SK-N-SH (cell line): Measurements from ENCODE around the gene DNAJC17. TPM values are rescaled to one million over a fixed set of nuclear protein-coding genes. Genes with fewer than 3 reads are reported as not detected.

Experiments
- CTCF ChIA-PET: fragments of 300-600, 350-600 bp; formaldehyde crosslinking; extraction: SDS; loops from one replicate; lab custom pipeline; 2021; lab: Yijun Ruan, JAX
- POLR2A ChIA-PET: fragments of 350-600 bp; sonication (Branson Sonifier 250); formaldehyde crosslinking; extraction: SDS; loops from one replicate; lab custom pipeline; 2020; ENCODE audit warnings: antibody characterized with exemption, inconsistent platforms; lab: Yijun Ruan, JAX
- DNase-seq: peaks from one replicate; pipeline ENCODE4 v3.0.0; 2012
- H2AFZ ChIP-seq: fragments of 200-600 bp; sonication (generic); 2 replicates; pipeline ENCODE4 v1.8.1; 2016; ENCODE audit warnings: antibody characterized with exemption, mild to moderate bottlenecking, low read depth
- H3F3A ChIP-seq: fragments of 200-600 bp; sonication (generic); replicated peaks from 2 replicates; pipeline ENCODE3; 2016; ENCODE audit warnings: antibody characterized with exemption, mild to moderate bottlenecking; ENCODE audit not compliant: insufficient read depth
- H3K27ac ChIP-seq, 2 experiments: fragments of 200-500 bp in 1 of 2; fragments of 200-600 bp in 1 of 2; sonication (Bioruptor generic) in 1 of 2; sonication (generic), shearing (Covaris generic) in 1 of 2; 2 replicates each; pipeline versions ENCODE4 v1.5.1 to v1.6.1; 2014 to 2016; ENCODE audit warnings: low read depth in 2 of 2, inconsistent platforms in 1 of 2, low read length in 1 of 2, mild to moderate bottlenecking in 1 of 2, mixed read lengths in 1 of 2
- H3K27me3 ChIP-seq: fragments of 200-600 bp; sonication (generic), shearing (Covaris generic); 2 replicates; pipeline ENCODE4 v1.6.1; 2016; ENCODE audit warnings: mixed run types; ENCODE audit not compliant: insufficient read depth
- H3K36me3 ChIP-seq, 2 experiments: fragments of 200-500 bp in 1 of 2; fragments of 200-600 bp in 1 of 2; sonication (Bioruptor generic) in 1 of 2; sonication (generic) in 1 of 2; replicated peaks in 1 of 2; 2 replicates each; pipeline versions ENCODE3 to v1.5.1; 2014 to 2016; ENCODE audit warnings: low read length in 1 of 2, mild to moderate bottlenecking in 1 of 2; ENCODE audit not compliant: insufficient read depth in 2 of 2, control insufficient read depth in 1 of 2
- H3K4me1 ChIP-seq, 2 experiments: fragments of 200-500 bp in 1 of 2; fragments of 200-600 bp in 1 of 2; sonication (Bioruptor generic) in 1 of 2; sonication (generic), shearing (Covaris generic) in 1 of 2; 2 replicates each; pipeline versions ENCODE4 v1.5.1 to v1.6.1; 2014 to 2016; ENCODE audit warnings: low read depth in 1 of 2, low read length in 1 of 2, mixed run types in 1 of 2; ENCODE audit not compliant: insufficient read depth in 2 of 2, control insufficient read depth in 1 of 2
- H3K4me2 ChIP-seq: fragments of 200-600 bp; sonication (generic), shearing (Covaris generic); 2 replicates; pipeline ENCODE4 v1.6.1; 2017; ENCODE audit warnings: mixed run types
- H3K4me3 ChIP-seq, 2 experiments: fragments of 200-500 bp in 1 of 2; fragments of 200-600 bp in 1 of 2; sonication (Bioruptor generic) in 1 of 2; sonication (generic), shearing (Covaris generic) in 1 of 2; 2 replicates each; pipeline versions ENCODE4 v1.5.1 to v1.8.1; 2014 to 2016; ENCODE audit warnings: low read depth in 2 of 2, inconsistent platforms in 1 of 2, low read length in 1 of 2, mild to moderate bottlenecking in 1 of 2, mixed read lengths in 1 of 2, moderate library complexity in 1 of 2
- H3K79me2 ChIP-seq: fragments of 200-600 bp; sonication (generic); 2 replicates; pipeline ENCODE4 v1.8.1; 2017; ENCODE audit warnings: mild to moderate bottlenecking; ENCODE audit not compliant: insufficient read depth
- H3K9ac ChIP-seq: fragments of 200-600 bp; sonication (generic); 2 replicates; pipeline ENCODE4 v1.6.1; 2017; ENCODE audit warnings: mixed run types
- H3K9me2 ChIP-seq: fragments of 200-600 bp; sonication (generic); 2 replicates; pipeline ENCODE4 v1.6.1; 2017; ENCODE audit warnings: mixed run types
- H3K9me3 ChIP-seq: fragments of 200-600 bp; sonication (generic); 2 replicates; pipeline ENCODE4 v1.6.1; 2017; ENCODE audit warnings: mixed run types, mild to moderate bottlenecking, moderate library complexity
- H4K20me1 ChIP-seq: fragments of 200-600 bp; sonication (generic); 2 replicates; pipeline ENCODE4 v1.6.1; 2017; ENCODE audit warnings: mild to moderate bottlenecking, mixed run types; ENCODE audit not compliant: insufficient read depth
- CHD2 ChIP-seq: fragments of 150-350 bp; IDR thresholded peaks from 2 replicates; pipeline ENCODE4 v1.6.1; 2018; ENCODE audit warnings: low read length; ENCODE audit not compliant: partially characterized antibody
- ELF1 ChIP-seq: IDR thresholded peaks from 2 replicates; pipeline ENCODE4 v1.4.0; 2012
- EZH2phosphoT487 ChIP-seq: fragments of 200-600 bp; sonication (generic); IDR thresholded peaks from 2 replicates; pipeline ENCODE4 v1.6.1; 2017; ENCODE audit warnings: low read depth, mixed run types, mild to moderate bottlenecking, antibody characterized with exemption, moderate library complexity, borderline replicate concordance
- FOXJ3 ChIP-seq: sonication (generic); formaldehyde crosslinking; IDR thresholded peaks from 2 replicates; pipeline ENCODE4 v1.5.1; 2020; ENCODE audit warnings: mild to moderate bottlenecking, missing genetic modification reagents
- GATA2 ChIP-seq: sonication (generic); formaldehyde crosslinking; IDR thresholded peaks from 2 replicates; pipeline ENCODE4 v1.5.0; 2020; ENCODE audit warnings: mild to moderate bottlenecking, missing genetic modification reagents
- JUND ChIP-seq: IDR thresholded peaks from 2 replicates; pipeline ENCODE4 v1.4.0; 2012
- MEF2A ChIP-seq: IDR thresholded peaks from 2 replicates; pipeline ENCODE4 v1.4.0; 2012; ENCODE audit warnings: low read depth, borderline replicate concordance
- MXI1 ChIP-seq: IDR thresholded peaks from 2 replicates; pipeline ENCODE4 v1.6.1; 2012; ENCODE audit warnings: mild to moderate bottlenecking, low read depth, low read length, improper control_type of control experiment
- NFIC ChIP-seq: IDR thresholded peaks from 2 replicates; pipeline ENCODE4 v1.4.0; 2012; ENCODE audit warnings: borderline replicate concordance
- POLR2AphosphoS5 ChIP-seq: IDR thresholded peaks from 2 replicates; pipeline ENCODE4 v1.6.1; 2012; ENCODE audit warnings: low read depth, low read length
- RAD21 ChIP-seq: IDR thresholded peaks from 2 replicates; pipeline ENCODE4 v1.6.1; 2012; ENCODE audit warnings: mild to moderate bottlenecking, low read length
- RCOR1 ChIP-seq: fragments of 150-350 bp; IDR thresholded peaks from 2 replicates; pipeline ENCODE4 v1.6.1; 2017; ENCODE audit warnings: antibody characterized with exemption, low read length
- RXRA ChIP-seq: IDR thresholded peaks from 2 replicates; pipeline ENCODE4 v1.4.0; 2012; ENCODE audit warnings: low read depth, mild to moderate bottlenecking, borderline replicate concordance
- SIN3A ChIP-seq: IDR thresholded peaks from 2 replicates; pipeline ENCODE4 v1.6.1; 2012; ENCODE audit warnings: low read depth, mild to moderate bottlenecking, low read length, moderate library complexity, borderline replicate concordance
- TCF12 ChIP-seq: IDR thresholded peaks from 2 replicates; pipeline ENCODE4 v1.4.0; 2012
- TEAD4 ChIP-seq: IDR thresholded peaks from 2 replicates; pipeline ENCODE4 v1.4.0; 2012; ENCODE audit warnings: mild to moderate bottlenecking, borderline replicate concordance; ENCODE audit not compliant: insufficient read depth
- YY1 ChIP-seq: IDR thresholded peaks from 2 replicates; pipeline ENCODE4 v1.4.0; 2012; ENCODE audit warnings: low read depth, mild to moderate bottlenecking
- WGBS: methylation state at CpG from one replicate; pipeline ENCODE4 v1.1.6; 2017; ENCODE audit warnings: low lambda C conversion rate; 5-methylcytosine and 5-hydroxymethylcytosine counted together
- polyA plus RNA-seq, 3 experiments: library from polyadenylated mRNA; depleted of rRNA; stranded (reverse); fragments of >200 nt; gene quantifications; 2 replicates each; pipeline ENCODE4 v1.2.3, GENCODE V29; 2012
- TF ChIP-seq, protein P1 (sequence below): IDR thresholded peaks from 2 replicates; pipeline ENCODE4; 2012
- TF ChIP-seq, protein P2 (sequence below): IDR thresholded peaks from 2 replicates; pipeline ENCODE4 v1.4.0; 2012; ENCODE audit warnings: low read depth
- TF ChIP-seq, protein P3 (sequence below): fragments of 200-600 bp; sonication (generic); IDR thresholded peaks from 2 replicates; pipeline ENCODE4 v1.6.1; 2017; ENCODE audit warnings: antibody characterized with exemption, mild to moderate bottlenecking, moderate library complexity
- TF ChIP-seq, protein P4 (sequence below): IDR thresholded peaks from 2 replicates; pipeline ENCODE4 v1.4.0; 2012; ENCODE audit warnings: low read depth, borderline replicate concordance

Gene DNAJC17
- polyA plus RNA-seq, 1 of the 3 experiments (the other 2 are of a cell fraction) = 61.6 TPM

DNA sequence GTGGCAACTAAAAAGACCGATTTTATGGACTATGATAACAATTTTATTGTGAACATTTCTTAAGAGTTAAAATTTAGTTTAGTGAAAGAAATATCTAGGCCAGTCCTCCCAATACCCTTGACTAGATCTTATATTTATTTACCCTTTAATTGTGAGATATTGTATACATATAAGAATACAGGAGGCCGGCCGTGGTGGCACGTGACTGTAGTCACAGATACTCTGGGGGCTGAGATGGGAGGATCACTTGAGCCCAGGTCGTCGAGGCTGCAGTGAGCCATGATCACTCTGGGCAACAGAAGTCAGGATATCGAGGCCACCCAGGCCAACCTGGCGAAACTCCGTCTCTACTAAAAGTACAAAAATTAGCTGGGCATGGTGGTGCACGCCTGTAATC, 51.5 kb downstream of the DNAJC17 start:
- POLR2A ChIA-PET = interaction anchor here (0.6 to 1.6 kb wide), 3 partner anchors 8 to 17 kb away, joined by 3 to 9 read pairs (median 4); no protein-coding TSS in a partner anchor

DNA sequence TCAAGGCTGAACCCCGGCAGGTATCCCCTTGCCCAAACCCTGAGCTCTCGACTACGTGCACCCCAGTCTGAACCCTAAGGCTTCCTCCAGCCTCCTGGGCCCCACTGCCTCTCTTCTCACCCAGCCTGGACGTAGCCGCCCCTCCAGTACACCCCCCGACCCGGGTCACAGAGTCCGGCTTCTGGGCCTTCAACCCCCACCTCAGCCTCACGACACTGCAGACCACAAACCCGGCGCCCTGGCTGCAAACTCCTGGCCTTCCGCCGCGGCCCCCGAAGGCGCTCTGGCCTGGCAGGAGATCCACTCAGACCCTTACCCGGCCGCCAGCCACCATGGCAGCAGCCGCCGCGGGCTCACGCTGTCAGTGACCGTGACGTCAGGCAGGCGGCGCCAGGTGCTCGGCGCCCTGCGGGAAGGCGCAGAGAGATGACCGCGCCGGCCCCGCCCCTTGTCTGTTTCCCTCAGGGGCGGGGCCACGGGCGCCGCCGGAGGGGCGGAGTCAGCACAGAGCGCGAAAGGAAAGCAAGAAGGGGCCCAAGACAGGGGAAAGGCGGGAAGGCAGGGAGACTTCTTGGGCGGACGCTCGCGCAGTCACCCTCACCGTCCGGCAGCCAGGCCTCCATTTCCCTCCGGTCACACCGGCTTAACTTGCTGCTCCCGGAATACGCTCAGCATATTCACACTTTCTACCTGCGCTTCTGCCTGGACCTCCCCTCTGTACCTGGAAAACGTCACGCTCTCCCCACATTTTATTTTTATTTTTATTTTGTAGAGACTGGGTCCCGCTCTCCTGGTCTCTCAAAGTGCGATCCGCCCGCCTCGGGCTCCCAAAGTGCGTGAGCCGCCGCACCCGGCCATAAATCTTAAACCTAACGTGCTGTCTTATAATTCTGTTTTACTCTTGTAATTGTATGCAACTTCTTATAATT, 52.1 kb downstream of the DNAJC17 start, which contains the start of gene RMDN3:
Gene RMDN3 (minus strand): TSS at position 372 of the 929 bp plus-strand sequence. CDS start 471 bp downstream, outside the sequence.
- WGBS = 36% methylated on average over 31 of the region's 66 CpGs
- Histone ChIP-seq H3K79me2 (peaks cover 37% of the 10 kb centered on the region), H3K4me1 (peaks cover 0 to 23% of the 10 kb centered on the region in 2 experiments; a peak in 2 of 4 replicates), H2AFZ (peak within 1 kb of the TSS; percentile 89), H3K9me2 (no peaks in the 10 kb centered on the region), H3K9ac (peak within 1 kb of the TSS; percentile 75), H3F3A (peaks cover 4% of the 10 kb centered on the region), H3K27me3 (no peaks in the 10 kb centered on the region), H3K36me3 (peaks cover 3 to 19% of the 10 kb centered on the region in 2 experiments), H3K9me3 (no peaks in the 10 kb centered on the region), H3K4me3 (peak within 1 kb of the TSS; percentile 57 to 82), H4K20me1 (no peaks in the 10 kb centered on the region), H3K27ac (peak within 1 kb of the TSS; percentile 30 to 90; a peak in 3 of 4 replicates), H3K4me2 (peak within 1 kb of the TSS; percentile 84)
- ChIA-PET CTCF (interaction anchor here (20.8 kb wide), 1 partner anchor 22 kb away, joined by 555 read pairs; the partner anchor contains the start of genes C15orf62 and GCHFR), POLR2A (no interaction called here)
- DNase-seq = peak; percentile 94
- TF ChIP-seq, protein P1, sequence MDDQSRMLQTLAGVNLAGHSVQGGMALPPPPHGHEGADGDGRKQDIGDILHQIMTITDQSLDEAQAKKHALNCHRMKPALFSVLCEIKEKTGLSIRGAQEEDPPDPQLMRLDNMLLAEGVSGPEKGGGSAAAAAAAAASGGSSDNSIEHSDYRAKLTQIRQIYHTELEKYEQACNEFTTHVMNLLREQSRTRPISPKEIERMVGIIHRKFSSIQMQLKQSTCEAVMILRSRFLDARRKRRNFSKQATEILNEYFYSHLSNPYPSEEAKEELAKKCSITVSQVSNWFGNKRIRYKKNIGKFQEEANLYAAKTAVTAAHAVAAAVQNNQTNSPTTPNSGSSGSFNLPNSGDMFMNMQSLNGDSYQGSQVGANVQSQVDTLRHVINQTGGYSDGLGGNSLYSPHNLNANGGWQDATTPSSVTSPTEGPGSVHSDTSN = peak; percentile 48
- no peak for TF ChIP-seq CHD2
- TF ChIP-seq, protein P2, sequence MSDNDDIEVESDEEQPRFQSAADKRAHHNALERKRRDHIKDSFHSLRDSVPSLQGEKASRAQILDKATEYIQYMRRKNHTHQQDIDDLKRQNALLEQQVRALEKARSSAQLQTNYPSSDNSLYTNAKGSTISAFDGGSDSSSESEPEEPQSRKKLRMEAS = peak; percentile 86
- no peak for TF ChIP-seq NFIC
- TF ChIP-seq JUND = no peak
- TF ChIP-seq TCF12 = no peak
- TF ChIP-seq RAD21 = no peak
- no peak for TF ChIP-seq FOXJ3 (CRISPR knock-in tag)
- no peak for TF ChIP-seq GATA2 (CRISPR knock-in tag)
- no peak for TF ChIP-seq EZH2phosphoT487
- peak; percentile 97 for TF ChIP-seq SIN3A
- TF ChIP-seq, protein P3, sequence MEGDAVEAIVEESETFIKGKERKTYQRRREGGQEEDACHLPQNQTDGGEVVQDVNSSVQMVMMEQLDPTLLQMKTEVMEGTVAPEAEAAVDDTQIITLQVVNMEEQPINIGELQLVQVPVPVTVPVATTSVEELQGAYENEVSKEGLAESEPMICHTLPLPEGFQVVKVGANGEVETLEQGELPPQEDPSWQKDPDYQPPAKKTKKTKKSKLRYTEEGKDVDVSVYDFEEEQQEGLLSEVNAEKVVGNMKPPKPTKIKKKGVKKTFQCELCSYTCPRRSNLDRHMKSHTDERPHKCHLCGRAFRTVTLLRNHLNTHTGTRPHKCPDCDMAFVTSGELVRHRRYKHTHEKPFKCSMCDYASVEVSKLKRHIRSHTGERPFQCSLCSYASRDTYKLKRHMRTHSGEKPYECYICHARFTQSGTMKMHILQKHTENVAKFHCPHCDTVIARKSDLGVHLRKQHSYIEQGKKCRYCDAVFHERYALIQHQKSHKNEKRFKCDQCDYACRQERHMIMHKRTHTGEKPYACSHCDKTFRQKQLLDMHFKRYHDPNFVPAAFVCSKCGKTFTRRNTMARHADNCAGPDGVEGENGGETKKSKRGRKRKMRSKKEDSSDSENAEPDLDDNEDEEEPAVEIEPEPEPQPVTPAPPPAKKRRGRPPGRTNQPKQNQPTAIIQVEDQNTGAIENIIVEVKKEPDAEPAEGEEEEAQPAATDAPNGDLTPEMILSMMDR = no peak
- TF ChIP-seq ELF1 = 0 out of 2 replicates have a peak, but pooled peaks have one; percentile 17
- no peak for TF ChIP-seq MEF2A
- peak; percentile 54; the same call in 1 of the 2 replicates for TF ChIP-seq POLR2AphosphoS5
- TF ChIP-seq TEAD4 = no peak
- peak; percentile 81 for TF ChIP-seq YY1
- TF ChIP-seq, protein P4, sequence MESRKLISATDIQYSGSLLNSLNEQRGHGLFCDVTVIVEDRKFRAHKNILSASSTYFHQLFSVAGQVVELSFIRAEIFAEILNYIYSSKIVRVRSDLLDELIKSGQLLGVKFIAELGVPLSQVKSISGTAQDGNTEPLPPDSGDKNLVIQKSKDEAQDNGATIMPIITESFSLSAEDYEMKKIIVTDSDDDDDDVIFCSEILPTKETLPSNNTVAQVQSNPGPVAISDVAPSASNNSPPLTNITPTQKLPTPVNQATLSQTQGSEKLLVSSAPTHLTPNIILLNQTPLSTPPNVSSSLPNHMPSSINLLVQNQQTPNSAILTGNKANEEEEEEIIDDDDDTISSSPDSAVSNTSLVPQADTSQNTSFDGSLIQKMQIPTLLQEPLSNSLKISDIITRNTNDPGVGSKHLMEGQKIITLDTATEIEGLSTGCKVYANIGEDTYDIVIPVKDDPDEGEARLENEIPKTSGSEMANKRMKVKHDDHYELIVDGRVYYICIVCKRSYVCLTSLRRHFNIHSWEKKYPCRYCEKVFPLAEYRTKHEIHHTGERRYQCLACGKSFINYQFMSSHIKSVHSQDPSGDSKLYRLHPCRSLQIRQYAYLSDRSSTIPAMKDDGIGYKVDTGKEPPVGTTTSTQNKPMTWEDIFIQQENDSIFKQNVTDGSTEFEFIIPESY = no peak
- peak; percentile 96 for TF ChIP-seq MXI1
- TF ChIP-seq RCOR1 = no peak
- TF ChIP-seq RXRA = no peak

More for the DNA sequence above, 51.5 kb downstream of the DNAJC17 start:
- peaks cover 37% of the 10 kb centered on the region for H3K79me2 ChIP-seq
- H3K9me2 ChIP-seq = no peaks in the 10 kb centered on the region
- peak overlapping the region; percentile 74 for H2AFZ ChIP-seq
- H3K27ac ChIP-seq = peak overlapping the region; percentile 30 to 90; a peak in 2 of 4 replicates
- H3K4me2 ChIP-seq = peak overlapping the region; percentile 84
- peaks cover 3 to 15% of the 10 kb centered on the region in 2 experiments for H3K36me3 ChIP-seq
- H4K20me1 ChIP-seq = no peaks in the 10 kb centered on the region
- H3F3A ChIP-seq = peaks cover 4% of the 10 kb centered on the region
- no peak for TF ChIP-seq SIN3A
- CTCF ChIA-PET = interaction anchor here (1.2 to 3.5 kb wide), 2 partner anchors 9 to 27 kb away, joined by 12 to 22 read pairs; no protein-coding TSS in a partner anchor
- H3K27me3 ChIP-seq = no peaks in the 10 kb centered on the region
- peaks cover 0 to 25% of the 10 kb centered on the region in 2 experiments; a peak in 2 of 4 replicates for H3K4me1 ChIP-seq
- peak overlapping the region; percentile 75; the same call in 1 of the 2 replicates for H3K9ac ChIP-seq
- peak overlapping the region in 1 of 2 experiments; percentile 57; a peak in 2 of 4 replicates for H3K4me3 ChIP-seq
- WGBS = 77% methylated on average over 10 of the region's 10 CpGs
- no peaks in the 10 kb centered on the region for H3K9me3 ChIP-seq
- DNase-seq = no peak
